CD4-positive, alpha-beta T cell treated with Interleukin-21 for 1 hour (primary cell): Measurements from ENCODE around the gene IFT20.

Source experiments
- DNase-seq: peaks from one replicate; pipeline ENCODE4 v3.0.0-alpha.2; 2020

Gene IFT20

DNA sequence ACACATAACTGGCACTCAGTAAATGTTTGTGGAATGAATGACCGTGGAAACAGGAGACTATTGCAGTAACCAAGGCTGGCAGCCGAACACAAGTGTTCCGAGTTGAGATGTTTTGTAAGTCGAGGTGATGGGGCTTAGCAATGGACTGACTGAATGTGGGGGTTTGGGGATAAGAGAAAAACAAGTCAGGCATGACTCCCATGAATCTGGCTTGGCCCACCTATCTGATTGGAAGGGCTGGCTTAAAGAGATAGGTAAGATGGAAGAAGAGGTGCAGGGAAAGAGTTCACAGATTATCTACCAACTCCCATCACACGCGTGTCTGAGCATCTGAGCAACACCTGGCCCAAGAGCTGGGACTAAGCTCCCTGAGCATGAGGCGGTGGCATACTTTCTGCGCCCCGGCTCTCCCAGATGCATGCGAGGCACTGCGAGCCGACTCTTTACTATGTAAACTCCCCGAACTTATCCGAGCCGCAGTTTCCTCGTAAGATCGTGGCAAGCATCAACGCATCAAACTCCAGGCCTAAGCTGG lies 539 bp downstream of the IFT20 start:
- DNase-seq, result no peak

DNA sequence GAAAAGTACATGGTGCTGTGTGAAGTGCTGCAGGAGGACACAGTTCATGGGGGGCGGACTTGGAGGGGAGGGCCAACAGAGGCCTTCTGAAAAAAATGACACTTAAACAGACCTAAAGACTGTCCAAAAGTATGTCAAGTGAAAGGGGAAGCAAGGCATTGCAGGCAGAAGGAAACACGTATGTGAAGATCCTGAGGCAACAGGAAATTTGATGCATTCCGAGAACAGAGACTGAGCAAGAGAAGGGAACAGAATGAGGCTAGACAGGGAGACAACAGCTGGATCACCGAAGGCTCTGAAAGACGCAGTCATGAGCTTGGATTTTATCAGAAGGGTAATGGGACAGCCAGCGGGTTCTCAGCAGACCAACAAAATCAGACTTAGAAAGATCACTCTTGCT lies 1.1 kb downstream of the IFT20 start:
- DNase-seq, result no peak

DNA sequence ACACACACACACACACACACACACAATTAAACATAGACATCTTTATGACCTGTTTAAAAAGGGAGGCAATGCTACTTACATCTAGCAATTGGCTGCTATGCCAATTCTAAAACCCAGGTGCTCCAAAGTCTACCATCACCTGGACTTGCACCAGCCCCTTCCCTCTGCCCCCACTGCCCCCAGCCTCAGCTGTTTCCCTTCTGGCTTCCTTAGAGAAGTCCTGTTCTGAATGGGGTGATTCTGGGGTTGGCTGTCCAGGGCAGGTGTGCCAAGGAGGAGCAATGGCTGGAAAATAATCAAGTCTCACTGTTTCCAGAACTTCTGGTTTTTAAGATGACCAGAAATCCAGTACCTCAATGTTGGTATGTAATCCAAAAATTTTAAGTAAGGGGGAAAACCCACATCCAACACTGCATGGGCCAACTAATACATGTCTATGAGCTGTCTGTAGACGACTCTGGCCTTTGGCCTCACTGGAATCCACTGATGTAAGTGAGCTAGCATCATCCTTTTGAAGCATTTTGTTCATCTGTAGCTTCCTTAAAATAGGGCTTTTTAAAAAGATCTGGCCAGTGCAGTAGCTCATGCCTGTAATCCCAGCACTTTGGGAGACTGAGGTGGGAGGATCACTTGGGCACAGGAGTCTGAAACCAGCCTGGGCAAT lies 2.1 kb downstream of the IFT20 start:
- DNase-seq, result no peak

DNA sequence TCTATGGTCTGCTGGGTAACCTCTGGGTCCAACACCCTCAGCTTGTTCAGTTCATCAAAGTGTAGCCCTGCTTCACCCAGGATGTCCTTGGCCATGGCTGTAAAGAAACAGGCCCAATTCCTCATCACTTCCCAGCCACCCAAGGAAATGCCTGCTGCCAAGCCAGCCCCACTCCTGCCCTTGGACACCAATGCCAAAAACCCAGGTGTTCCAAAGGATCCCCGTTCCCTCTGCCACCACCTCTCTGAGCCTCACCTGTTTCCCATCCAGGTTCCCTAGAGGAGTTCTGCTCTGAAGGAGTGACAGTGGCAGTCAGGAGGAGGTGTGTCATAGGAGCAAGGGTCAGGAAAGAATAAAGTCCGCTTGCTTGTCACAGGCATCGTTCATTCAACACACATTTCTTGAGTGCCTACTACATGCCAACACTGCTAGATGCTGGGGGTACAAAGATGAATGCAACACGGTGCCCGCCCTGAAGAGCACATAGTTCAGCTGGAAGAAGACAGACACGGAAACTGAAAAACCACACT lies 3.3 kb downstream of the IFT20 start:
- no peak for DNase-seq

DNA sequence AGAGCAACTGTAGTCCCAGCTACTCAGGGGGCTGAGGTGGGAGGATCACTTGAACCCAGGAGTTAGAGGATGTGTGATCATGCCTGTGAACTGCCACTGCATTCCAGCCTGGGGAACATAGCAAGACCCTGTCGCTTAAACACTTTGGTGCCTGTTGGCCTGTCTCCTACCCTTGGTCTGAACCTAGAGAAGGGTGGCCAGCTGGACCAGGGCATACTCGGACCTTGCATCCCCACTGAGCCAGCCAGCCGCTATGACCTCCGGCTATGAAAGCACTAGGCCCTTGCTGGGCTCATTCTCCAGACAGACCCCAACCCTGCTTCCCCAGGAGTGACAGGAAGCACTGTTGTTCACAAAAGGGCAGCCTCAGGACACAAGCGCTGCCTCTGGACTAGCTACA lies 4.6 kb downstream of the IFT20 start:
- no peak for DNase-seq

DNA sequence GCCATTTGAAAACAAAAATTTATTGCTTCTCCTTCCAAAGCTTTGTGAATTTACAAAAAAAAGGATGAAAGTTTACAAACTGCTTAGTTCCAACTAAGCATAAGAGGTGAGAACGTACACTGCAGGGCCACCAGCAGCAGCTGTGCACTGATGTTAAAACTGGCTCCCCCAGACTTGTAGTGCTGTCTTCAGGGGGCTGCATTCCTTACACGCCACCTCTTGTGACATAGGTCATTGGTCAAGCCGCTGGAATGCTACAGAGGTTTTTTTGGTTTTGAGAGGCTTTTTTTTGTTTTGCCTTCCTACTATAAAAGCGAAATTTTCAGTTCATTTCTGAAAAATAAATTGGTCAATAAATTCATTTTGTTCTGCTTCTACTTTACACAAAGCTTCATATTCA lies 6.9 kb downstream of the IFT20 start:
- DNase-seq, result no peak

DNA sequence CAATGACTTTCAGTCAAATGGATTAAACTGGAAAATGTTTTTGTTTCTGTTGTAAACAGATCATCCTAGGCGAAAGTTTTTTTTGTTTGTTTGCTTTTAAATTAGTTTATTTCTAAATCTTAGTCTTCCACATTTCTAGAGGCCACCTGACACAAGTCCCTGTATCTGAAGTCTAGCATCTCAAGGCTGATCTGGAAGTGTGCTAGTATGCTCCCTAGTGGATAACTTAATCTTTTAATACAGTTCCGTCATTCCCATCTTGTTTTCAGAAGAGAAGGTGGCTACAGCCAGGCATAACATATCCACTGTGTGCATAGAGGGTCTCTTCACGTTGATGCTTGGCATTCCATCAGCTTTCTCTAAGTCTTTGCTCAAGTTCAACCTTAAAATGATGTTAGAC lies 7.6 kb downstream of the IFT20 start:
- DNase-seq, result no peak

DNA sequence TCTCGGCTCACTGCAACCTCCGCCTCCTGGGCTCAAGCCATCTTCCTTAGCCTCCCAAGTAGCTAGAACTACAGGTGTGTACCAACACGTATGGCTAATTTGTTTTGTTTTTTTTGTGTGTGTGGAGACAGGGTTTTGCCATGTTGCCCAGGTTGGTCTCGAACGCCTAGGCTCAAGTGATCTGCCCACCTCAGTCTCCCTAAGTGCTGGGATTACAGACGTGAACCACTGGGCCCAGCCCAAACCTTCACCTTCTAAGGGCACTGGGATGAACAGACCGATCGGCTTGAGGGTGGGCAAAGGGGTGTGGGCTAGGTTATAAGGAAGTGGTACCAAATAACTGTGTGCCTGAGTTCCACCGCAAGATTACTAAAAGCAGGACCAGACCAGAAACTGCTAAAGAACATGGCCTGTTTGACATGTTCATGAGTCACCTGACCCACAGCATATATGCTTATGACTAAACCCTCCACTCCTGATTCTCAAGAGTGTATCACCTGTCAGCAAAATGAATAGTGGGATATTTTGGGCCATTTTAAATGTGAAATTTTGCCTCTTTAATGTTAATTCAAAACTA lies 8.2 kb downstream of the IFT20 start:
- no peak for DNase-seq

DNA sequence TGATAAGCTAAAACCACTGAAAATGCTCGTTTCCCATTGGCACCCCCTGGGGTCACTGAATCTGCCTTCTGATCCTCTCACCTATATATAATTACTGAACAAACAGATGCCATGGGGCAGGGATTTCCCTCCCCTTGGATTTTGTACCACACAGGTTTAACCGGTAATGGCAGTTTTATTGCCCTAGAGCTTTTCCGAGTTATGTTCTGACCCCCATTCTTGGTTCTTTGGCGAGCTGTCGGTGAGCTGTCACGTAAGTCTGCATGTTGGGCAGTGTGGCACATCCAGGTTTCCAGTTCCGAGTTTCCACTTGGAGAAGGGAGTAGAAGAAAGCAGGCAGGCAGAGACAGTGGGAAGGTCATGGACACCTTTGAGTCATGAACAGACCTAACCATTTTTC lies 9.2 kb downstream of the IFT20 start:
- no peak for DNase-seq

DNA sequence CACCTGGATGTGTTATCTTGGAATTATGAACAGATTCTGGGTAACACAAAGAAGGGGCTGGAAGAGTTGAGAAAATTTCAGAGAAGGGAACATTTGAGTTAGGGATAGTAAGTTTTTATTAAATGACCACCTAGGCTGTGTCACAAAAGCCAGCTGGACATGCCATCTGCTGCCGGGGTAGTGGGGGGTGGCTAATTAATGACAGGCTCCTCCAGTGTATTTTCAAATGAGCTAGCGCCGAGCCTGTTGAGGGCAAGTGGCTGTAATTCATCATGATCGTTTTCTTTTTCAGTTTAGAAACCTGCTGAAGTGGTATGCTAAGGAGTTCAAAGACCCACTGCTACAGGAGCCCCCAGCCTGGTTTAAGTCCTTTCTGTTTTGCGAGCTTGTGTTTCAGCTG lies 10.1 kb downstream of the IFT20 start:
- no peak for DNase-seq

DNA sequence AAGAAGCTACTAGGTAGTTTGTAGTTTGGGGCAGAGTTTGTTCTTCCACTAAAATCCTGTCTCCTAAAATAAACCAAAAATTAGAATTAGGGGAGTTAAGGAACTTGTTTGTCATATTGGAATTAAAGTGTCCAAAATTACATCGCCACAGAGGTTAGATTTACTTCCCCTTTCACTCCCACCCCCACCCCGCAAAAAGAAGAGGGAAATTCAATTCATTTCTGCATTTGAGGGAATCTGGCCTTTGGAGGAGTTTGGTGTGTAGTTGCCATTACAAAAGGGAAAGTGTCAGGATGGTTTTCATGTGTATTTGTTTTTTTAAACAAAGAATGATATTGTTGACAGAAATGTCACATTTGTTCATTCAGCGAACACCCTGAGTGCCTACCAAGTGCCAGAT lies 10.5 kb downstream of the IFT20 start:
- DNase-seq, result no peak

DNA sequence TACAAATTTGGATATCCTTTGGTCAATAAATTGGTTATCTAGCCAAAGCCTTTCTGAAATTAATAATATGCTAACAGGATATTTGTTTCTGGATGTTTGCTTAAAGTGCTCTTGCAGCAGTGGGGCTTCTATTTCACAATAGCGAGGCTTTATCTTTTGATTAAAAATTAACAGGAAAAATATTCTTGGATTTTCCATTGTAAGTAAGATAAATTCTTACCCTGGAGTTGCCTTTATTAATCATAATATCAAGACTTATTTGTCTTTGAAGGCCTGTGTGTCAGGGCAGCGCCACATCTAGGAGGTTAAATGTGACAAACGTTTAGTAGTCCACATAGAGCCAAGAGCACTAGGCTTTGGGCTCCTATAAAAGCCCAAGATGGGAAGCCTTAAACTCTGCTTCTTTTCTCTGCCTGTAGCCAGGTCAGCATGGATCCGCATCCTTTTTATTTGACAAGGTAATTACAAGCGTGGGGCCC lies 11.0 kb downstream of the IFT20 start:
- DNase-seq, result no peak

DNA sequence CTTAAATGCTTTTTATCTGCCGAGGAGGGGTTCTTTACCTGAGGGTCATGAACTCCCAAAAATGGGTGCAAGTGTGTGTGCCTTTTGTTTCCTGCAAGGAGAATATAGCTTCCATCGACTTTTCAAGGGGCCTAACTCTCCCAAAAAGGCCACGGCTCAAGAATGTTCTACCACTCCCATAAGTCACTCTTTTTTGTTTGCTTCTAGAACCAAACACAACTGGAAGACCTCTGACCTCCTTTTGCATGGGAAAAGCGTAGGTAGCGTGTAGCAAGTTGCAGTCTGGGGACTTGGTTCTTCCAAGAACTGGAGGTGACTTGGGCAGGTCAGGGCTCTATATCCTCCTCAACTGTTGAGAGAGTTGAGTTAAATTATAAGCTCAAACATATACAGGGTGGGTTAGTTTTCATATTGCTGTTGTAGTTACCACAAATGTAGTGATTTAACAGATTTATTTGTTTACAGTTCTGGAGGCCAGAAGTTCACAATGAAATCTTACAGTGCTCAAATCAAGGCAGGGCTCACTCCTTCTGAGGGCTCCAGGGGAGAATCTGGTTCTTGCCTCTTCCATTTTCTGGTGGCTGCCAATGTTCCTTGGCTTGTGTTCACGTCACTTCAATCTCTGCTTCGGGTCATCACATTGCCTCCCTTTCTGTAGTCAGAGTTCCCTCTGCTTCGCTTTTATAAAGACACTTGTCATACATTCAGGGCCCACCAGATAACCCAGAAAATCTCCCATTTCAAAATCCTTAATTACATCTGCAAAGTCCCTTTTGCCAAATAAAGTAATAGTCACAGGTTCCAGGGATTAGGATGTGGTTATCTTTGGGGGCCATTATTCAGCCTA lies 14.8 kb downstream of the IFT20 start:
- no peak for DNase-seq

DNA sequence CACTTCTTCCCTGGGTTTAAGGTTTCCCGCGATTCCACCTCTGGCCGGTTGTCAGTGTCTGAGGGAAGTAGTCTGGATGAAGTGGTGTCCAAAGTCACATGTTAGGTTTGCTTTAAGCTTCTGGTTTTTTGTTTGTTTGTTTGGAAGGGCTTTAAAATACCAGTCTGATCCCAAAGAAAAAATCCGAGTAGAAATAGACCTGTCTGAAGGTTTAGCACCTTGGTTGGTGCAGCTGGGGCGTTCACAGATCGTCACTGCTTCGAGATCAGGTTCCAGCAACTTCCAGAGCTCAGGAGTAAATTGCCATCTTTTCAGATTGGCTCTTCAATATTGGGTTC lies 15.7 kb downstream of the IFT20 start:
- DNase-seq, result no peak

DNA sequence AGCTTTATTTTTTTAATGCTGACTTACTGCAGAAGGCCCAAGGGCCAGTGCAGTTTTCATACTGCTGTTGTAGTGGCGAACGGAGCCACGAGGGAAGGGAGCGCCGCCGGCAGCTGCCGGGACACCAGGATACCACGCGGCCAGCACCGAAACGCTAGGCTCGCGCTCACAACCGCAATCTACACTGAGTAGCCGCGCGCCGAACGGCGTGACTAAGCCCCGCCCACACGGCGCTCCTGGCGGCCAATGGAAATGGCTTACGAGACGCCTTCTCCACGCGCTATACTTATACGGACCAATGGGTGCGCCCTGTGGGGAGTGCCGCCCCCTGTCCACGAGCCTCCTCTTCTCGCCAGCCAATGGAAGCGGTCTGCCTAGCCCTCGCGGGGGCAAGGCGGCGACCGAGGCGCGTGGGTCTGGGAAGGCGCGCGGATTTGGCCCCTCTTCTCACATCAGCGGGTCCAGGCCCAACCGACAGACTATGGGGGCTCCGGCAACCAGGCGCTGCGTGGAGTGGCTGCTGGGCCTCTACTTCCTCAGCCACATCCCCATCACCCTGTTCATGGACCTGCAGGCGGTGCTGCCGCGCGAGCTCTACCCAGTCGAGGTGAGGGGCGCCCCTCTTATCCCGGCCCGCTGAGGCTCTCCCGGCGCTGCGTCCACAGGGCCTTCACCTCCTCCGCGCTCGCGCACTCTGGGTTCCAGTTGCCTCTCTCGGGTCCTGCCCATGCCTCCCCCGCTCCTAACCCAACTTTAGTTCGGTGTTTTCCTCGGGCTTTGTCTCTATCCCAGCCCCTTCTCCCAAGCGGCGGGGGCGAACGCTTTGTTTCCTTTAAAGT lies 16.3 kb downstream of the IFT20 start, which contains the start of gene TMEM97:
TMEM97 (plus strand) TSS at position 442 of the 839 bp plus-strand sequence; CDS start at position 482, 40 bp downstream.
- peak; percentile 95 for DNase-seq

DNA sequence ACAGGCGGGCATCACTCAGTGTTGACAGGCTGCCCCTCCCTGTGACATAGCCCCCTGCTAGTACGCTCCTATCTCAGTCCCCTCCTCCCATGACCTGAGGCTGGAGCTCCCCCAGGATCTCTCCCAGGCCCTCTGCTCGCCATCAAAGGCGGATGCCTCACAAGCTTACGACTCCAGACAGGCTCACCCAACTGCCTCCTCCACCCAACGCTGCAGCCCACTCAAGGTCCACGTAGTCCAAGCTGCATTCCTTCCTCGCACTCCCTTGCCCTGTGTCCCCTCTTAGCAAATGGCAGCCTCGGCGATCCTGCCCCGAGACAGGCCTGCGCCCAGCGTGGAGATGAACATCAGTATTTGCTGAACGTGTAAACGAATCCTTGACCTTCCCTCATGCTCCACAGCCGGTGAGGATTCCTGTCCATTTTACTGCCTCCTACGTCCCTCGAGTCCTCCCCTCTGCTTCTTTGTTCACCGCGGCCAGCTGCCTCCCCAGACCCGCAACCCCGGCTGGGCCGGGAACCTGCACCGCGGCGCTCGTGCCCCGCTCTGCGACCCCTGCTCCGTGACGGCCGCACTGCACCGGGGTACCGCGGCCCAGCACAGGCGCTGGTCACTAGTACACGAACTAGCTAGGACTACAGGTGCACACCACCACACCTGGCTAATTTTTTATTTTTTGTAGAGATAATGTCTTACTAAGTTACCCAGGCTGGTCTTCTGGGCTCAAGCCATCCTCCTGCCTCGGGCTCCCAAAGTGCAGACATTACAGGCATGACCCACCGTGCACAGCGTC lies 17.1 kb downstream of the IFT20 start:
- DNase-seq, result no peak

DNA sequence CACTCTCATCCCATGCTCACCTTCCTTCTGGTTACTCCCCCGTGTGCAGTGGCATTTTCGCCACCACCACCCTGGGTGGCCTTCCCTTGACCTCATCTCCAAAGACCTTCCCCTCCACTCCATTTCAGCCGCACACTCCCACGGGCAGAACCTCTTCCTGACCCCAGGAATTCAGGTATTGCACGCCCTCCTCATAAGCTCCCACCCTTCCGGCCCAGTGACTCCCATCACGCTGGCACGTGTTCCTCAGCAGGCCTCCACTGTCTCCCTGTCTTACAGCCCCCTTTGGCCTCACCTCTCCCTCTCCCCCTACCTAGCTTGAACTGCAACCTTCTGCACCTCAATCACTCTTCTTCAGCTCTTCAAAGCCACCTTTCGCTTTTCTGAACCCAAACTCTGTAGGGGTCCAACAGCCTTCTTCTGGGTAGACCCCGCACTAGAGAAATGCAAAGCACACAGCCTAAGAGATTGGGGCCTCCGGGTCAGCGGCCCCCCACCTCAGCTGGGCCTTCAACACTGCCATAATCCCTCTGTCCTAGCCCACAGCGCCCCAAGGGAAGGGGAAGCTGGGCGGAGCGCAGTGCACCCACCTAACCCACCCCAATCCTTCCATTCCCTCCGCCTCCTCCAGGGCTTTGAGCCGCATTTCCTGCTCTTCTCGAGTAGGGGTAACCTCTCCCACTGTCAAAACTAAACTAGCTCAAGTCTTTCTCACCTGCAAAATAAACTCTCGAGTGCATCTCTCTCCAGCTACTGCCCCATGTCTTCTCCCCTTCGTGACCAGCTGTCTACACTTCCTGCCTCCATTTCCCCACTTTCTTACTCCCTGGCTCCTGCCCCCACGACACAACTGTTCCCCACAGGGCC lies 17.9 kb downstream of the IFT20 start:
- DNase-seq, result no peak

DNA sequence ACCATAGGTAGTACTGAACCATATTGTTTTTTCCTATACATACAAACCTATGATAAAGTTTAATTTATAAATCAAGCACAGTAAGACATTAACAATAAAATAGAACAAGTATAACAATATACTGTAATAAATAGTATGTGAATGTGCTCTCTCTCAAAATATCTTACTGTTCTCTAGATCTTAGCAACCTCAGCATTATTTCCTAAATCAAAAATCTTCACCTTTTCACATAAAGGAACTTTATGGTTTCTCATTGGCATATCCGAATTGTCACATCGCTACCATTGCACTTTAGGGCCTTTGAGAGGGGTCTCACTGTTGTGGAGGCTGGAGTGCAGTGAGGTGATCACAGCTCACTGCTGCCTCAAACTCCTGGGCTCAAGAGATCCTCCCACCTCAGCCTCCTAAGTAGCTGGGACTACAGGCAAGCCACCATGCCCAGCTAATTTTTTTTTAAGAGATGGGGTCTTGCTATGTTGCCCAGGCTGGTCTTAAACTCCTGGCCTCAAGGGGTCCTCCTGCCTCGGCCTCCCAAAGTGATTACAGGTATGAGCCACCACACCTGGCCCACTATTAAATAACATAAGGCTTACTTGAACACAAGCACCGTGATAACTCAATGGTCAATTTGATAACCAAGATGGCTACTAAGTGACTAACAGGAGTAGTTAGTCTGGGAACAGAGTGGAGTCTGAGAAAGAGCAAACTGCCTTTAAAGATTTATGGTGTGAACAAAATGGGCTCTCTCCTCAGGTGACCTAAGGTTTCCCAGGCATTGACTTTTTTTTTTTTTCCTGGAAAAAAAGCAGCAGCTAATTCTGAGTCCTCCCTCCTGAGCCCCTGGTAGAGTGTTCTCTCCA lies 19.2 kb downstream of the IFT20 start:
- DNase-seq, result no peak

DNA sequence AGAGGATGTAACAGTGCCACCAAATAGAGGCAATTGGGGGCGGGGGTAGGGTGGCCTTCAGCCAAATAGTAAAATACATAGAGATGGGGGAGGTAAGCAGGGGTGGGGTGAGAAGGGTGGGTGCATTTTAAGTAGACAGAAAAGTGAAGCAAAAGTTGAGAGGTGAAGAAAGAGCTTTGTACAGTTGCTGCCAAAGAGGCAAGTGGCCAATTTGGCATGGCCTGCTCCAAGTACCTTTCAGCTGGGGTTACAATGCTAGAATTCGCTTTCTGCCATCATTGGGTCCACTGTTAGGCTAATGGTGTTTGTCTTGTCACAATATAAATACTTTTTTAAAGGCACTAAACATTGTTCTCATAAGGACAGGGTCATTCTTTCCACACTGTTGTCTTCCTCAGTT lies 21.4 kb downstream of the IFT20 start:
- DNase-seq, result no peak

DNA sequence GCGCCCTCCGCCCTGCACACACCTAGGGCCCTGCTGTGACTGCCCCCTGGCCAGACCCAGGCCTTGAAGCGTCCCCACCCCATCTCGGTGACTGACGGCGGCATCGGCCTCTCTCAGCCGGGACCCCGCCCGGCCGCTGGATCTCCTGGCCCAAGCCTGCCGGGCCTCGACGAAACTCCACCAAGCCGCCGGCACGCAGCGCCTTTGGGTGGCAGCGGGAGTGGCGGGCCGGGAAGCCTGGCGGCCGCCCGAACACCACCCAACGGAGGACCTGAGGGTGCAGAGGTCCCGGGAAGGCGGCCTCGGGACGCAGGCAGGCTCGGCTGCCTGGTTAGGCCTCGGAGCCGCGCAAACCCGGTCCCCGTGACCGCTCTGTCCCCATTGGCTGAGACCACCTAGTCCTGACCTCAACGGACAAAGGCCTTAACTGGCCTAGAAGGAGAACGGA lies 28.3 kb downstream of the IFT20 start:
- DNase-seq, result no peak
